ENCODE data around the gene TRAPPC5. TPM values are rescaled to one million over a fixed set of nuclear protein-coding genes. Genes with fewer than 3 reads are reported as not detected.
"Not testable (repeated sequence)": the region's sequence is repeated elsewhere in the genome, so short reads cannot be mapped to it uniquely, and the experiment has no call there.

Gene TRAPPC5
- polyA plus RNA-seq, 3 donors = 36.3 to 71.1 (median 62.5) TPM

GRCh38 chr19:7642295-7643030, 38.2 kb upstream of the TRAPPC5 start:
- no peak for DNase-seq (ENCODE audit: extremely low read depth in 1 of 11, low read depth in 9 of 11, low spot score in 4 of 11)

GRCh38 chr19:7643031-7643415, 37.6 kb upstream of the TRAPPC5 start:
- DNase-seq (ENCODE audit: extremely low read depth in 1 of 11, low read depth in 9 of 11, low spot score in 4 of 11) = no peak

- not testable (repeated sequence) for DNase-seq (ENCODE audit: extremely low read depth in 1 of 11, low read depth in 9 of 11, low spot score in 4 of 11)
Observed at GRCh38 chr19:7643629-7644549, 36.7 kb upstream of the TRAPPC5 start.

- DNase-seq (ENCODE audit: extremely low read depth in 1 of 11, low read depth in 9 of 11, low spot score in 4 of 11) = no peak
Observed at GRCh38 chr19:7644550-7644877, 36.1 kb upstream of the TRAPPC5 start.

GRCh38 chr19:7645163-7645562, 35.5 kb upstream of the TRAPPC5 start:
- DNase-seq (ENCODE audit: extremely low read depth in 1 of 11, low read depth in 9 of 11, low spot score in 4 of 11) = no peak

GRCh38 chr19:7645656-7646425, 34.8 kb upstream of the TRAPPC5 start:
- no peak for DNase-seq (ENCODE audit: extremely low read depth in 1 of 11, low read depth in 9 of 11, low spot score in 4 of 11)

GRCh38 chr19:7646426-7646700, 34.3 kb upstream of the TRAPPC5 start:
- no peak for DNase-seq (ENCODE audit: extremely low read depth in 1 of 11, low read depth in 9 of 11, low spot score in 4 of 11)

- no peak for DNase-seq (ENCODE audit: extremely low read depth in 1 of 11, low read depth in 9 of 11, low spot score in 4 of 11)
Observed at GRCh38 chr19:7647156-7647555, 33.5 kb upstream of the TRAPPC5 start.

- DNase-seq (ENCODE audit: extremely low read depth in 1 of 11, low read depth in 9 of 11, low spot score in 4 of 11) = no peak
Observed at GRCh38 chr19:7648265-7649014, 32.2 kb upstream of the TRAPPC5 start.

- no peak for DNase-seq (ENCODE audit: extremely low read depth in 1 of 11, low read depth in 9 of 11, low spot score in 4 of 11)
Observed at GRCh38 chr19:7650148-7650547, 30.5 kb upstream of the TRAPPC5 start.

GRCh38 chr19:7652061-7652641, 28.5 kb upstream of the TRAPPC5 start:
- DNase-seq (ENCODE audit: extremely low read depth in 1 of 11, low read depth in 9 of 11, low spot score in 4 of 11) = peak; percentile 55 to 81 (median 75)

GRCh38 chr19:7654401-7654800, 26.2 kb upstream of the TRAPPC5 start:
- DNase-seq (ENCODE audit: extremely low read depth in 1 of 11, low read depth in 9 of 11, low spot score in 4 of 11) = no peak

- DNase-seq (ENCODE audit: extremely low read depth in 1 of 11, low read depth in 9 of 11, low spot score in 4 of 11) = no peak
Observed at GRCh38 chr19:7655581-7655980, 25.1 kb upstream of the TRAPPC5 start.

GRCh38 chr19:7657131-7657751, 23.4 kb upstream of the TRAPPC5 start:
- DNase-seq (ENCODE audit: extremely low read depth in 1 of 11, low read depth in 9 of 11, low spot score in 4 of 11) = no peak

- no peak for DNase-seq (ENCODE audit: extremely low read depth in 1 of 11, low read depth in 9 of 11, low spot score in 4 of 11)
Observed at GRCh38 chr19:7658219-7658686, 22.4 kb upstream of the TRAPPC5 start.

GRCh38 chr19:7661744-7662538, 18.7 kb upstream of the TRAPPC5 start:
- DNase-seq (ENCODE audit: extremely low read depth in 1 of 11, low read depth in 9 of 11, low spot score in 4 of 11) = no peak

- no peak for DNase-seq (ENCODE audit: extremely low read depth in 1 of 11, low read depth in 9 of 11, low spot score in 4 of 11)
Observed at GRCh38 chr19:7662657-7663056, 18.0 kb upstream of the TRAPPC5 start.

GRCh38 chr19:7663706-7664105, 16.9 kb upstream of the TRAPPC5 start:
- DNase-seq (ENCODE audit: extremely low read depth in 1 of 11, low read depth in 9 of 11, low spot score in 4 of 11) = no peak

Measured in renal cortex interstitium (tissue), 11 donors.